B cell (primary cell): ENCODE measurements around the gene NVL. TPM values are rescaled to one million over a fixed set of nuclear protein-coding genes. Genes with fewer than 3 reads are reported as not detected.

Experiments
- ATAC-seq: fragments of 200-7000 bp; cut with Tn5 transposase; one replicate; pipeline ENCODE4 v1.10.0; 2021; ENCODE audit warnings: low read depth, mild to moderate bottlenecking, moderate number of reproducible peaks, moderate library complexity
- CTCF ChIA-PET: fragments of 350-600 bp; sonication (Branson Sonifier 250); formaldehyde crosslinking; loops from one replicate; lab custom pipeline; 2021; ENCODE audit warnings: antibody characterized with exemption, inconsistent platforms; lab: Charles Lee
- POLR2A ChIA-PET: fragments of 350-600 bp; sonication (Branson Sonifier 250); formaldehyde crosslinking; loops from one replicate; lab custom pipeline; 2021; ENCODE audit warnings: antibody characterized with exemption; lab: Charles Lee
- DNase-seq: peaks from one replicate; pipeline ENCODE4 v3.0.0; 2013
- H2AFZ ChIP-seq: 2 replicates; pipeline ENCODE4 v1.6.1; 2012; ENCODE audit warnings: mild to moderate bottlenecking, low read depth, low read length; ENCODE audit not compliant: insufficient read depth, poor library complexity, severe bottlenecking
- H3K27ac ChIP-seq, 2 donors: 1 replicate in 1 of 2; 2 replicates in 1 of 2; pipeline ENCODE4 v1.5.1; 2012 to 2013; ENCODE audit warnings: low read length in 2 of 2, mild to moderate bottlenecking in 2 of 2, moderate library complexity in 1 of 2
- H3K27me3 ChIP-seq, 4 experiments: fragments of 200-600 bp in 1 of 4; sonication (generic) in 1 of 4; replicated peaks in 1 of 4; 1 replicate in 2 of 4; 2 replicates in 2 of 4; pipeline versions ENCODE4 v1.6.1 to v1.7.0; 2013 to 2016; ENCODE audit warnings: low read length in 3 of 4, mild to moderate bottlenecking in 2 of 4, mixed read lengths in 1 of 4, moderate library complexity in 1 of 4; ENCODE audit not compliant: insufficient read depth in 4 of 4, control insufficient read depth in 3 of 4; ENCODE audit errors: control extremely low read depth in 1 of 4
- H3K36me3 ChIP-seq, 2 experiments: replicated peaks in 1 of 2; 1 replicate in 1 of 2; 2 replicates in 1 of 2; pipeline versions ENCODE4 v1.6.1 to v1.7.1; 2013; ENCODE audit warnings: low read length in 1 of 2; ENCODE audit not compliant: insufficient read depth in 2 of 2, control insufficient read depth in 1 of 2; ENCODE audit errors: control extremely low read depth in 1 of 2, extremely low read depth in 1 of 2
- H3K4me1 ChIP-seq, 2 donors: fragments of 200-600 bp in 1 of 2; sonication (generic) in 1 of 2; 1 replicate in 1 of 2; 2 replicates in 1 of 2; pipeline versions ENCODE4 v1.5.1 to v1.6.1; 2013 to 2017; ENCODE audit warnings: low read length in 2 of 2; ENCODE audit not compliant: control insufficient read depth in 2 of 2, insufficient read depth in 2 of 2
- H3K4me2 ChIP-seq: replicated peaks from 2 replicates; pipeline ENCODE3; 2012; ENCODE audit warnings: mild to moderate bottlenecking, low read depth, low read length; ENCODE audit not compliant: poor library complexity, severe bottlenecking
- H3K4me3 ChIP-seq, 5 experiments: fragments of 200-600 bp in 1 of 5; sonication (generic) in 1 of 5; 1 replicate in 3 of 5; 2 replicates in 2 of 5; pipeline versions ENCODE4 v1.5.1 to v1.7.0; 2011 to 2016; ENCODE audit warnings: low read length in 4 of 5, mild to moderate bottlenecking in 4 of 5, low read depth in 2 of 5, control low read depth in 1 of 5, moderate library complexity in 1 of 5; ENCODE audit not compliant: insufficient read depth in 1 of 5; ENCODE audit errors: control extremely low read depth in 1 of 5, extremely low read depth in 1 of 5
- H3K79me2 ChIP-seq: fragments of 200-600 bp; sonication (generic); one replicate; pipeline ENCODE4 v1.6.0; 2016; ENCODE audit warnings: low read length; ENCODE audit not compliant: control insufficient read depth, insufficient read depth
- H3K9ac ChIP-seq: fragments of 200-600 bp; sonication (generic); 2 replicates; pipeline ENCODE4 v1.6.1; 2017; ENCODE audit warnings: mild to moderate bottlenecking, low read length, moderate library complexity
- H3K9me3 ChIP-seq, 3 donors: one replicate each; pipeline versions ENCODE4 v1.6.1 to v1.7.1; 2013; ENCODE audit warnings: low read length in 2 of 3; ENCODE audit not compliant: control insufficient read depth in 2 of 3, insufficient read depth in 1 of 3; ENCODE audit errors: control extremely low read depth in 1 of 3
- H4K20me1 ChIP-seq: 2 replicates; pipeline ENCODE4 v1.6.0; 2012; ENCODE audit warnings: mild to moderate bottlenecking, low read length; ENCODE audit not compliant: insufficient read depth, control insufficient read depth, poor library complexity, severe bottlenecking
- H3K27ac Mint-ChIP-seq: one replicate; pipeline ENCODE4 v1.8.0; 2021; ENCODE audit warnings: mixed read lengths
- H3K27me3 Mint-ChIP-seq: one replicate; pipeline ENCODE4 v1.8.0; 2021; ENCODE audit warnings: mixed read lengths
- H3K4me1 Mint-ChIP-seq: one replicate; pipeline ENCODE4 v1.8.0; 2021; ENCODE audit warnings: mixed read lengths
- H3K4me3 Mint-ChIP-seq: one replicate; pipeline ENCODE4 v1.8.0; 2021; ENCODE audit warnings: mixed read lengths
- H3K9me3 Mint-ChIP-seq: one replicate; pipeline ENCODE4 v1.8.0; 2022; ENCODE audit warnings: mixed read lengths; ENCODE audit not compliant: insufficient read depth
- CTCF ChIP-seq: fragments of 200-600 bp; IDR thresholded peaks from one replicate; pipeline ENCODE4 v1.8.0; 2022; ENCODE audit warnings: antibody characterized with exemption, mild to moderate bottlenecking
- EZH2 ChIP-seq: IDR thresholded peaks from 2 replicates; pipeline ENCODE4 v1.6.1; 2012; ENCODE audit warnings: borderline replicate concordance, low read depth, mild to moderate bottlenecking, moderate library complexity, low read length; ENCODE audit not compliant: insufficient read depth, poor library complexity, severe bottlenecking
- WGBS: methylation state at CpG from one replicate; pipeline ENCODE4 v1.1.5; 2013; ENCODE audit warnings: missing lambda C conversion rate; ENCODE audit not compliant: insufficient coverage; 5-methylcytosine and 5-hydroxymethylcytosine counted together
- intact Hi-C: fragments of 100-400 bp; cut with micrococcal nuclease; formaldehyde crosslinking; loops from one replicate; pipeline ENCODE4 v1.10.0; 2022
- polyA plus RNA-seq: library from polyadenylated mRNA; depleted of rRNA; stranded (reverse); fragments of >200 nt; gene quantifications from 2 replicates; pipeline ENCODE4 v1.2.3, GENCODE V29; 2012
- total RNA-seq, 2 donors: library from RNA; stranded (reverse); fragments of 120-200 nt in 1 of 2; gene quantifications; 1 replicate in 1 of 2; 2 replicates in 1 of 2; pipeline versions ENCODE4 v1.2.3 to v1.2.4, GENCODE V29; 2013 to 2022

NVL gene
- total and polyA plus RNA-seq, 2 donors (not counting 1 experiment from before 2014, with no cell fraction given): 28.1 to 45.5 TPM

GRCh38 chr1:224331824-224332223, 1.9 kb upstream of the NVL start:
- no peaks in the 10 kb centered on the region for H3K27me3 Mint-ChIP-seq
- POLR2A ChIA-PET: interaction anchor here (0.6 kb wide), 2 partner anchors 126 to 545 kb away, joined by 3 to 4 read pairs; no protein-coding TSS in a partner anchor
- TF ChIP-seq CTCF (no peak), EZH2 (no peak)

GRCh38 chr1:224331326-224331725, 1.4 kb upstream of the NVL start:
- ChIA-PET POLR2A (interaction anchor here (0.6 kb wide), 2 partner anchors 127 to 544 kb away, joined by 3 to 4 read pairs; no protein-coding TSS in a partner anchor), CTCF (interaction anchor here (6.9 kb wide), 1 partner anchor 215 kb away, joined by 100 read pairs; the partner anchor contains the start of gene FBXO28)
- Histone ChIP-seq H4K20me1 (no peaks in the 10 kb centered on the region), H3K27me3 (no peaks in the 10 kb centered on the region), H3K9ac (no peak overlapping the region), H3K4me2 (peak overlapping the region; percentile 85), H3K4me3 (no peak overlapping the region), H3K27ac (no peak overlapping the region), H3K9me3 (no peaks in the 10 kb centered on the region), H3K79me2 (peaks cover 39% of the 10 kb centered on the region), H3K36me3 (no peaks in the 10 kb centered on the region), H2AFZ (no peak overlapping the region), H3K4me1 (peaks cover 11 to 25% of the 10 kb centered on the region in 2 donors)
- Mint-ChIP-seq H3K27ac (peak overlapping the region; percentile 50), H3K9me3 (no peaks in the 10 kb centered on the region), H3K4me1 (peaks cover 46% of the 10 kb centered on the region), H3K27me3 (no peaks in the 10 kb centered on the region), H3K4me3 (peak overlapping the region; percentile 55)
- ATAC-seq (no peak), DNase-seq (no peak)
- WGBS: no CpG with 5 or more reads among the region's 2 CpGs
- no peak for TF ChIP-seq CTCF
- TF ChIP-seq EZH2: no peak
- intact Hi-C loops: loop anchor here (2.0 to 10.0 kb wide), 3 partner anchors 87 to 487 kb away; partner anchors contain the start of gene TP53BP2

More at GRCh38 chr1:224331824-224332223, 1.9 kb upstream of the NVL start:
- CTCF ChIA-PET: interaction anchor here (6.9 kb wide), 1 partner anchor 216 kb away, joined by 100 read pairs; the partner anchor contains the start of gene FBXO28
- H3K27ac ChIP-seq: no peak overlapping the region
- peaks cover 11 to 25% of the 10 kb centered on the region in 2 donors for H3K4me1 ChIP-seq
- H2AFZ ChIP-seq: no peak overlapping the region
- H3K79me2 ChIP-seq: peaks cover 35% of the 10 kb centered on the region
- H4K20me1 ChIP-seq: no peaks in the 10 kb centered on the region
- H3K4me3 ChIP-seq: no peak overlapping the region
- Mint-ChIP-seq H3K4me1 (peaks cover 46% of the 10 kb centered on the region), H3K4me3 (no peak overlapping the region), H3K27ac (no peak overlapping the region), H3K9me3 (no peaks in the 10 kb centered on the region)
- DNase-seq (no peak), ATAC-seq (no peak)
- H3K36me3 ChIP-seq: no peaks in the 10 kb centered on the region
- intact Hi-C loops: loop anchor here (2.0 to 10.0 kb wide), 3 partner anchors 87 to 487 kb away; partner anchors contain the start of gene TP53BP2
- no peak overlapping the region for H3K4me2 ChIP-seq
- WGBS: 100% methylated on average over 1 of the region's 2 CpGs
- H3K9me3 ChIP-seq: no peaks in the 10 kb centered on the region
- H3K9ac ChIP-seq: no peak overlapping the region
- H3K27me3 ChIP-seq: no peaks in the 10 kb centered on the region
